Spleen (tissue), 11 donors: ENCODE results near the gene ZC3H18. TPM values are rescaled to one million over a fixed set of nuclear protein-coding genes. Genes with fewer than 3 reads are reported as not detected.

Experiments used
- DNase-seq: peaks from one replicate; pipeline ENCODE4 v3.0.0-alpha.2; 2020
- H3K27ac ChIP-seq, 8 donors: fragments of 200-600 bp; sonication (generic) in 7 of 8; 1 replicate in 4 of 8; 2 replicates in 4 of 8; pipeline versions ENCODE4 v1.5.0 to v1.8.0; 2016 to 2021; ENCODE audit warnings: inconsistent platforms in 4 of 8, mild to moderate bottlenecking in 4 of 8, moderate library complexity in 1 of 8
- H3K27me3 ChIP-seq, 7 donors: fragments of 200-600 bp; sonication (generic) in 6 of 7; replicated peaks in 1 of 7; 1 replicate in 4 of 7; 2 replicates in 3 of 7; pipeline versions ENCODE4 v1.5.0 to v1.8.0; 2016 to 2021; ENCODE audit warnings: inconsistent platforms in 3 of 7, mild to moderate bottlenecking in 1 of 7
- H3K36me3 ChIP-seq, 6 donors: fragments of 200-600 bp; sonication (generic) in 5 of 6; 1 replicate in 4 of 6; 2 replicates in 2 of 6; pipeline versions ENCODE4 v1.5.0 to v1.8.0; 2016 to 2021; ENCODE audit warnings: inconsistent platforms in 2 of 6
- H3K4me1 ChIP-seq, 6 donors: fragments of 200-600 bp; sonication (generic) in 5 of 6; 1 replicate in 3 of 6; 2 replicates in 3 of 6; pipeline versions ENCODE4 v1.5.0 to v1.8.0; 2016 to 2021; ENCODE audit warnings: inconsistent platforms in 3 of 6
- H3K4me3 ChIP-seq, 8 donors: fragments of 200-600 bp; sonication (generic) in 7 of 8; 1 replicate in 4 of 8; 2 replicates in 4 of 8; pipeline versions ENCODE4 v1.5.0 to v1.8.0; 2016 to 2021; ENCODE audit warnings: inconsistent platforms in 4 of 8, mild to moderate bottlenecking in 4 of 8, moderate library complexity in 2 of 8
- H3K9me3 ChIP-seq, 8 donors: fragments of 200-600 bp; sonication (generic) in 7 of 8; 1 replicate in 4 of 8; 2 replicates in 4 of 8; pipeline versions ENCODE4 v1.5.0 to v1.8.0; 2016 to 2021; ENCODE audit warnings: inconsistent platforms in 4 of 8
- POLR2A ChIP-seq, 3 donors: fragments of 450-650 bp; IDR thresholded peaks; one replicate each; pipeline ENCODE4 v1.5.1; 2017; ENCODE audit warnings: antibody characterized with exemption in 3 of 3, mild to moderate bottlenecking in 1 of 3
- POLR2AphosphoS5 ChIP-seq, 3 donors: sonication (generic); formaldehyde crosslinking; IDR thresholded peaks; one replicate each; pipeline ENCODE4 v1.5.1; 2017; ENCODE audit warnings: antibody characterized with exemption in 3 of 3
- WGBS, 5 donors: extraction: QIAGEN DNeasy Blood & Tissue Kit in 3 of 5; methylation state at CpG; one replicate each; pipeline versions ENCODE4 v1.1.5 to v1.1.7; 2013 to 2018; 5-methylcytosine and 5-hydroxymethylcytosine counted together
- intact Hi-C: fragments of 100-400 bp; cut with DNase I; formaldehyde crosslinking; loops from one replicate; pipeline ENCODE4 v1.15.0; 2023; ENCODE audit warnings: low total_unique reads
- polyA plus RNA-seq, 3 donors: library from polyadenylated mRNA; stranded (reverse); fragments of 200-250 nt; gene quantifications; one replicate each; pipeline ENCODE4 v1.2.1, GENCODE V29; 2013
- total RNA-seq, 7 donors: library from RNA; depleted of rRNA in 3 of 7; stranded (reverse); fragments of >200 nt in 3 of 7; fragmentation: NEBNext Ultra II Directional in 4 of 7; extraction: Animal tissue kit (Norgen Biotek cat#: 25700) in 4 of 7; gene quantifications; one replicate each; pipeline versions ENCODE4 v1.1.0 to v1.2.1, GENCODE V29; 2016 to 2021
- TF ChIP-seq, protein P1 (sequence below), 11 experiments: fragments of 200-600 bp in 7 of 11; fragments of 450-650 bp in 4 of 11; sonication (generic) in 4 of 11; IDR thresholded peaks in 8 of 11; conservative IDR thresholded peaks in 3 of 11; 1 replicate in 7 of 11; 2 replicates in 4 of 11; pipeline versions ENCODE4 v1.4.0 to v1.8.0; 2016 to 2021; ENCODE audit warnings: antibody characterized with exemption in 11 of 11, inconsistent platforms in 4 of 11, mild to moderate bottlenecking in 1 of 11
- donor health status: healthy with polysubstance abuse.
- donor health status: DM: no; HTN: no; CAD: no; lungs with moderate emphysema.
- donor health status: DM: no; HTN: no; CAD: no.
- donor health status: Bipolar disorder and iron deficiency.
- donor health status: healthy.
- donor health status: DM: no; HTN: no; CAD: no.
- donor health status: DM: yes; HTN: yes; CAD: no.

Gene ZC3H18
- total and polyA plus RNA-seq, 10 donors: 18.0 to 65.2 (median 34.7) TPM

DNA sequence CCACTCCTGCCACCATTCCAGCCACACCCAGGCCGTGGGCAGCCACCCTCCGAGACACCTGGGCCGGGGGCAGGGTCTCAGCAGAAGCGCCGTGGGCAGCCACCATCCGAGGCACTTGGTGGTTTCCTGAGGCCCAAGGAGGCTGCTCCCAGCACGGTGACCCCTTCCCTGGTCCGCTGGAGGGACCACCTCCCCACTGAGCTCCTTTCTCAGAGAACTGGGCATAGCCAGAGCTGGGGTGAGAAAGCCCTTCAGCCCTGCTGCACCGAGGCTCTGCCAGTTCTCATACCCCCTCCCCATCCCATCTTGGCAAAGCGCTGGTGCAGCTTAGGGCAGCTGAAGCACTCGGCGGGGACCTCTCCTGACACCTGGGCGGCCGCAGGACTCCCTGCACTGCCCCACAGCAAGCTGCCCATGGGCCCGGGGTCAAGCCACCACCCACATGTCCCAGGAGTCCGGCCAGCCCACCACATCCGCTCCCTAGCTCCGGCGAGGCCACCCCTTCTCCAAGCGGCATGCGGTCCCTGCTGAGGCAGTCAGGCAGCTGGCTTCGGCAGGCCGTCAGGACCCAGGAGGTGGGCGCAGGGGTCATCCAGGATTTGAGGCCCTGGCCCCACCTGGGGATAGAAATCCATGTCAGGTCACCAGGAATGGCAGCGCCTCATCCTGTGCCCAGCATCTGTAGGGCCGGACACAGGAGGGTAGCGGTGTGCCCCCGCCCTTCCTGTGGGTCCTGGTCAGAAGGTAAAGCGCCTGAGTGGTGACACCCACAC is 82.0 kb downstream of the ZC3H18 start:
- H3K36me3 ChIP-seq: peaks cover 0 to 76% (median 35%) of the 10 kb centered on the region in 6 donors
- H3K27ac ChIP-seq: peak overlapping the region; percentile 85 to 99 (median 96)

DNA sequence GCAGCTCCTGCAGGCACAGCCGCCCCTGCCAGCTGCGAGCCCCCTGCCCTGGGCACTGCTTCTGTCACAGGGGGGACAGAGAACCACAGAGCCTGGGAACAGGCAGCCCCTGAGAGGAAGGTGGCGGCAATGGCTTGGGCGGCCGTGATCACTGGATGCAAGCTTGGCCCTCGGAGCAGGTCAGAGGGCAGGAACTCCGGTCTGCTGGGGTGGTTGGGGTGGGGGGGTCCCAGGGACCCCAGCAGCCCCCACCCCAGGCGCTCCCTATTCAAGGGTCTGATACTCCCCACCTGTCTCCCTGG is 82.5 kb downstream of the ZC3H18 start:
- H3K36me3 ChIP-seq: peaks cover 0 to 76% (median 35%) of the 10 kb centered on the region in 6 donors
- peak overlapping the region in 5 of 8 donors; percentile 95 to 99 (median 97) for H3K27ac ChIP-seq
- peaks cover 26 to 57% (median 45%) of the 10 kb centered on the region in 6 donors for H3K4me1 ChIP-seq
- 85 to 94% (median 93%) methylated on average over 3 to 8 of the region's 8 CpGs for WGBS, 5 donors
- TF ChIP-seq POLR2A (IDR thresholded peaks at IDR 0.05) (no peak), POLR2AphosphoS5 (IDR thresholded peaks at IDR 0.05) (no peak)
- TF ChIP-seq, protein P1, sequence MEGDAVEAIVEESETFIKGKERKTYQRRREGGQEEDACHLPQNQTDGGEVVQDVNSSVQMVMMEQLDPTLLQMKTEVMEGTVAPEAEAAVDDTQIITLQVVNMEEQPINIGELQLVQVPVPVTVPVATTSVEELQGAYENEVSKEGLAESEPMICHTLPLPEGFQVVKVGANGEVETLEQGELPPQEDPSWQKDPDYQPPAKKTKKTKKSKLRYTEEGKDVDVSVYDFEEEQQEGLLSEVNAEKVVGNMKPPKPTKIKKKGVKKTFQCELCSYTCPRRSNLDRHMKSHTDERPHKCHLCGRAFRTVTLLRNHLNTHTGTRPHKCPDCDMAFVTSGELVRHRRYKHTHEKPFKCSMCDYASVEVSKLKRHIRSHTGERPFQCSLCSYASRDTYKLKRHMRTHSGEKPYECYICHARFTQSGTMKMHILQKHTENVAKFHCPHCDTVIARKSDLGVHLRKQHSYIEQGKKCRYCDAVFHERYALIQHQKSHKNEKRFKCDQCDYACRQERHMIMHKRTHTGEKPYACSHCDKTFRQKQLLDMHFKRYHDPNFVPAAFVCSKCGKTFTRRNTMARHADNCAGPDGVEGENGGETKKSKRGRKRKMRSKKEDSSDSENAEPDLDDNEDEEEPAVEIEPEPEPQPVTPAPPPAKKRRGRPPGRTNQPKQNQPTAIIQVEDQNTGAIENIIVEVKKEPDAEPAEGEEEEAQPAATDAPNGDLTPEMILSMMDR (IDR thresholded peaks at IDR 0.05 in 8 of 11, conservative IDR thresholded peaks at IDR 0.05 in 3 of 11): no peak
- H3K27me3 ChIP-seq: no peaks in the 10 kb centered on the region
- peak; percentile 83 for DNase-seq
- H3K9me3 ChIP-seq: no peaks in the 10 kb centered on the region
- intact Hi-C loops: loop anchor here (10.0 kb wide), 1 partner anchor 52 kb away; the partner anchor contains the start of genes CTU2 and RNF166
- H3K4me3 ChIP-seq: no peak overlapping the region

More for the DNA sequence above, 82.0 kb downstream of the ZC3H18 start:
- H3K4me3 ChIP-seq: peak overlapping the region in 5 of 8 donors; percentile 82 to 97 (median 90)
- no peaks in the 10 kb centered on the region for H3K9me3 ChIP-seq
- H3K4me1 ChIP-seq: peaks cover 30 to 62% (median 50%) of the 10 kb centered on the region in 6 donors
- intact Hi-C loops: loop anchor here (10.0 kb wide), 1 partner anchor 53 kb away; the partner anchor contains the start of genes CTU2 and RNF166
- H3K27me3 ChIP-seq: no peaks in the 10 kb centered on the region
- peak; percentile 89 for DNase-seq
- WGBS, 5 donors: 65 to 80% (median 76%) methylated on average over 21 to 29 of the region's 29 CpGs
- no peak for TF ChIP-seq POLR2AphosphoS5 (IDR thresholded peaks at IDR 0.05)
- TF ChIP-seq POLR2A (IDR thresholded peaks at IDR 0.05): no peak

DNA sequence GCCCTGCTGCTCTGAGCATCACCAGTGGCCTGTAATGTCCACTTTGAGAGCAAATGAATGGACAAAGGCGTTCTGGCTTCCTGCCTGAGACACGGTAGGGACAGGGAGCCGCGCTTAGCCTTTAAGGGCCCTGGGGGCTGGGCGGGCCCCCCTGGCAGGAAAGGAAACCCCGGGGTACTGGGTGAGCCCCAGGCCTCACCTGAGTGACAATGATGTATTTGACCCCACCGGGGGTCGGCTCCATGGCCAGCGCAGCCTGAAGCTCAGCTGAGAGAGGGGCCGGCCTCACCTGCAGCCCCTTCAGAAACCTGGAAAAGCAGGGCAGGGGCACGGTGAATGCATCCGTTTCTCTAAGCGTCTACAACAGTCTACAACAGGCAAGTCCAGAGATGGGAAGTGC is 82.9 kb downstream of the ZC3H18 start:
- H3K27me3 ChIP-seq: no peaks in the 10 kb centered on the region
- intact Hi-C loops: loop anchor here (10.0 kb wide), 1 partner anchor 52 kb away; the partner anchor contains the start of genes CTU2 and RNF166
- no peak for DNase-seq
- H3K4me3 ChIP-seq: no peak overlapping the region
- TF ChIP-seq POLR2AphosphoS5 (IDR thresholded peaks at IDR 0.05) (no peak), POLR2A (IDR thresholded peaks at IDR 0.05) (no peak)
- TF ChIP-seq, protein P1 (IDR thresholded peaks at IDR 0.05 in 8 of 11, conservative IDR thresholded peaks at IDR 0.05 in 3 of 11): no peak
- peak overlapping the region in 5 of 8 donors; percentile 95 to 99 (median 97) for H3K27ac ChIP-seq
- H3K4me1 ChIP-seq: peaks cover 22 to 53% (median 41%) of the 10 kb centered on the region in 6 donors
- H3K36me3 ChIP-seq: peaks cover 0 to 76% (median 35%) of the 10 kb centered on the region in 6 donors
- no peaks in the 10 kb centered on the region for H3K9me3 ChIP-seq
- 90 to 94% (median 91%) methylated on average over 8 to 13 of the region's 13 CpGs for WGBS, 5 donors

DNA sequence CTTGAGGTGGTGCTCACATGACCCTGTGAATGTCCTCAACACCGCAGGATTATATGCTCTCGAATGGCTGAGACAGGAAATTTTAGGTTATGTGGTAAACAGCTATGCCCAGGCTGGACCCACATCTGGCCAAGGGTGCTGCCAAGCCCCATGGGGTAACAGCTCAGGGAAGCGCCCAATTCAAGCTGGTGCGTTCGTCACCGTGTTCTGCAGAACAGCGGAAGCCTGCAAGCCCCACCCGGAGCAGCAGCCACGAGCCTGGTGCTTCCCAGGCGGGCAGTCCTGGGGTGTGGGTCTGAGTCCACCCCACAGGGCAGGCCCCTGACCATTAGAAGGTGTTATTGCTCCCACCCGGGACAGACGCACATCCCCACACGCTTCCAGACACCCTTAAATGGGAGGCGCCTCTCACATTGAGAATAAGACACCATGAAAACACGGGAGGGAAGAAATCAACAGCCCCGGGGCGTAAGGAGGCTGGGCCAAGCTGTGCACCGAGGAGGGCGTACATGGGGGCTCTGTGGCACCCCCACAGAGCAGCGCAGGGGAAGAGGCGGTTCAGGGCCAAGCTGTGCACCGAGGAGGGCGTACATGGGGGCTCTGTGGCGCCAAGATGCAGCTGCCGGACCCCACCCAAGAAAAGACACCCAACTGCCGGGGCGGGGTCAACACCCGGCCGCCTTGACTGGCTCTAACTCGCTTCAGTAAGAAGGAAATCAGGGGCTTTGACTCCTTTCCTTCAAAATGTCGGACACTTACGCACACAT is 83.6 kb downstream of the ZC3H18 start:
- intact Hi-C loops: loop anchor here (10.0 kb wide), 1 partner anchor 51 kb away; the partner anchor contains the start of genes CTU2 and RNF166
- Histone ChIP-seq H3K4me3 (no peak overlapping the region), H3K4me1 (peaks cover 18 to 46% (median 34%) of the 10 kb centered on the region in 6 donors), H3K9me3 (no peaks in the 10 kb centered on the region), H3K27ac (peak overlapping the region in 3 of 8 donors; percentile 97 to 99 (median 98)), H3K36me3 (peaks cover 0 to 75% (median 36%) of the 10 kb centered on the region in 6 donors), H3K27me3 (no peaks in the 10 kb centered on the region)
- DNase-seq: peak; percentile 84
- TF ChIP-seq, protein P1 (IDR thresholded peaks at IDR 0.05 in 8 of 11, conservative IDR thresholded peaks at IDR 0.05 in 3 of 11): no peak
- TF ChIP-seq POLR2AphosphoS5 (IDR thresholded peaks at IDR 0.05) (peak in 1 of 3 donors; percentile 43), POLR2A (IDR thresholded peaks at IDR 0.05) (no peak)
- 80 to 88% (median 86%) methylated on average over 24 to 32 of the region's 32 CpGs for WGBS, 5 donors
